ENCODE measurements around the gene ANKRD62.

ANKRD62 gene

DNA sequence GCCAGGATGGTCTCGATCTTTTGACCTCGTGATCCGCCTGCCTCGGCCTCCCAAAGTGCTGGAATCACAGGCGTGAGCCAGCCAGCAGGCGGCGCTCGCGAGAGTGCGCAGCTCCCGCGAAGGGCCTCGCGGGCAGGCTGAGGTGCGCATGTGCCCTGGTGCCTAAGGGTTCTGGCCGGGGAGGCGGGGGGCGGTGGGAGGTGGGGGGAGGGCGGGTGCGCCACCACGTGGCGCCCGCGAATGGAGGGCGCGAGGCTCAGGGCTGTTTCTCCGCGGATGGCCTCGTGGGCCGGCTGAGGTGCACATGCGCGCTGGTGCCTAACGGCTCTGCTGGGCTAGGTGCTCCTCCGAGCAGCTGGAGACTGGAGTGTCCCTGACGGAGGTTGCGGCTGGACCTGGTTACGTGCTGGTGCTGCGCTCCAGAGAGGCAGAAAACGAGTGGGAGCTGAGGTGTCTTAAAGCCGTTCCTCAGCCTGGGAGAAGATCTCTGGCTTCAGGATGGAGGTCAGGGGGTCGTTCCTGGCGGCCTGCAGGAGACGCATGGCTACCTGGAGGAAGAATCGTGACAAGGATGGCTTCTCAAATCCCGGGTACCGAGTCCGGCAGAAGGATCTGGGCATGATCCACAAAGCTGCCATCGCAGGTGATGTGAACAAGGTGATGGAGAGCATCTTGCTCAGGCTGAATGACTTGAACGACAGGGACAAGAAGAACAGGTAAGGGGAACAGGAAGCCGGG lies at the start of gene ANKRD62:
Gene ANKRD62, plus strand, starts transcription at position 324 of the 738 bp plus-strand sequence. Its CDS starts 175 bp downstream, at position 499.
- no peak for DNase-seq (ENCODE audit: low spot score)

DNA sequence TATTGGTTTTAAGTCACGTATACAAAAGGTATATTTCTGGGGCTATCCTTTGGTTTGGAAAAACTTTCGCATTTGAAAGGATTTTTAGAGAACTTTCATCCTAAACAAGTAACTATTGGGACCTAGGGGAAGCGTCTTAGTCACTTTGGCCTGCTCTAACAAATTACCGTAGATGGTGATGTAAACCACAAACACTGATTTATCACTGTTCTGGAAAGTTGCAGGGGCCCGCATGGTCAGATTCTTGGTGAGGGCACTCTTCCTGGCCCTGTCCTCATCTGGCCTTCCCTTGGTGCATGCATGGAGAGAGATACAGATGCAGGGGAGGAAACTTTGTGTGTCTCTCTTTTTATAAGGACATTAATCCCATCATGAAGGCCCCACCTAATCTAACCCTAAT lies 49.1 kb upstream of the ANKRD62 start:
- DNase-seq (ENCODE audit: low spot score): no peak

DNA sequence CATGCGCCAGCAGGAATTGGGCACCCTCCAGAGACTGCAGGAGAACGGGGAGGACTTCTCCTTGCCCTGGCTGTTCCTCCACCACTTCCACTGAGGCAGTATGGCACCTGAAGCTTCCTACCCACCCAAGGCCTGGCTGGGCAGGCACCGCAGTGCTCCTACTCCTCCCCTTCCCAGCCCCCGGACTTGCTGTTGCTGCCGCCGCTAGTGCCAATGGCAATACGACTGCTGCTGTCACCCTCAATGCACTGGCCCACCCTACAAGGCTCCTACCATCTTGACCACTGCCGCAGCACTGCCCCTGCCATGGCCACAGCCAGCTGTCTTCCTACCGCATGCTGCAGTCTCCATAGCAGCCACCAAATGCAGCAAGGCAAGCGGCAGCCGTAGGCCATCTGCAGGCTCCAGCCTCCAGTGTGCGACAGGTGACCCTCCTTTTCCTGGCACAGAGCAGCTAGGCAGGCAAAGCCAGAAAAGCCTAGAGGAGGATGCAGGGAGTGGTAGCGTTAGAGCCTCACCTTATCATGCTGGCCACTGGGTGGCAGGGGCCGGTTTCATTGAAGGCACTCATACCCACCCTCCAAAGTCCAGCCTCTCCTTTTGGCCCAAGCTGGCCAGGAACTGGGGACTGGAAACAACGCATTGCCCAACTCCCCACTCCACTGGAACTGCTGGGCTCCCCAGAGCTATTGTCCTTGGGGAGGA lies 47.4 kb upstream of the ANKRD62 start:
- DNase-seq (ENCODE audit: low spot score): no peak

DNA sequence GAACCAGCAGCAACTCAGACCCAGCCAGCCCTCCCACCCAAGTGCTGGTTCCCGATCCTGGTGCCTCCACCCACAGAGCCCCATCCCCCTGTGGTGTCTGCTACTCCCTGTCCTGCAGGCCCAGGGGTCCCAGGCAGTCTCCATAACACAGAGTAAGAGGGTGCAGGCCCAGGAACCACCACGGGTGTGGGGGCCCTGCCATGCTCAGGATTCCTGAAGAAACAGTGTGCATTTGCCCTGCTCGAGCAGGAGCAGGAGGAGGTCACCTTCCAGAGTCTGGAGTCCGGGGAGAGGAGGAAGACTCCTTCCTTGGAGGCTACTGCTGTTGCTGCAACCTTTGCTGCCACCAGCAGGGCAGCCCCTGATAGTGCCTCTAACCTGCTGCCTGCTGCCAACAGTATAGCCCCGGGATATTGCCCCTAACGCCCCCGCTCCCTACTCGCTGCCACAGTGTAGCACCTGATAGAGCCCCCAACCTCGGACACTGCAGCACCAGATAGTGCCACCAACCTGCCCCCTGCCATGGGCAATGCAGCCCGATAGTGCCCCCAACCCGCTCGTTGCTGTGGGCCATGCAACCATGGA lies 46.8 kb upstream of the ANKRD62 start:
- DNase-seq (ENCODE audit: low spot score): no peak

DNA sequence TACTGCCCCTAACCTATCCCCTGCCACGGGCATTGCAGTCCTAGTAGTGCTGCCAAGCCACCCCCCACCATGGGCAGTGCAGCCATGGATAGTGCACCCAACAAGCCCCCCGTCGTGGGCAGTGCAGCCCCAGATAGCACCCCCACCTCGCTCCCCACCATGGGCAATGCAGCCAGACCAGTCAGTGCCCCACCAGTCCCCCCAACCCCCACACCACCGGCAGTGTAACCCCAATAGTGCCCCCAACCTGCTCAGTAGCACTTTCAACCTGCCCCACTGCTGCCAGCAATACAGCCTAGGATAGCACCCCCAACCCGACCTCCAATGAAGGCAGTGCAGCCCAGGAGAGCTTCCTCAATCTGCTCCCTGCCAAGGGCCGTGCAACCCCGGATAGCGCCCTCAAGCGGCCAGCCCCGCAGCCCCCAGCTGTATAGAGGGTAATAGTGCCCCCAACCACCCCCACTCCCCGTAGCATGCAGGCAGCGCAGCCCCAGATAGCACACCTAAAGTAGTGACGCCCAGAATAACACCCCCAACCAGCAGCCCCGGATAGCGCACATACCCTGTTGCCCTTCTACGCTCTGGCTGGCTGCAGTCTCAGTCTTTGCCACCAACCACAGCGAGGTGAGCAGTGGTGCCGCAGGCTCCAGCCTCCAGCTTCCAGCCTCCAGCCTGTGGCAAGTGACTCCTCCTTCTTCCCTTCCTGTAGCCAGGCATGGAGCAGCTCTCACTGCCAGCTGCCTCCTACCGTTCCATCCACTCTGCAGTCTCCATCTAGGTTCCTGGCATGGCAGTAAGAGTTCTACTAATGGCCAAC lies 45.4 kb upstream of the ANKRD62 start:
- DNase-seq (ENCODE audit: low spot score): no peak

DNA sequence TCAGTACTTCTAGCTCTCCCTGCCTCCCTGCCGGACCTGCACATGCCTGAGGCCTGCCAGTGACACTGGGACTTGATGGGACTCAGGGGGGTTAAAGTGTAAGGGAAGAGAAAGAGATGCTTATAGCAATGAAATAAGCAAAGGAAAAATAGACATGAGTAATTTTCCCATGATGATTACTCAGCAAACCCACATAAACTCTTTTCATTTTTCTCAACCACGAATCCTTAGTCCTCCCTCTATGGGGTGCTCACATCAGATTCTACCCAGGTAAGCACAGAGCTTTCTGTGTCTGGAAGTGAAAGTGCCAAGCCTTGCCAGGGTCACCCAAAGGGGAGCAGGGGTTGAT lies 44.8 kb upstream of the ANKRD62 start:
- DNase-seq (ENCODE audit: low spot score): no peak

DNA sequence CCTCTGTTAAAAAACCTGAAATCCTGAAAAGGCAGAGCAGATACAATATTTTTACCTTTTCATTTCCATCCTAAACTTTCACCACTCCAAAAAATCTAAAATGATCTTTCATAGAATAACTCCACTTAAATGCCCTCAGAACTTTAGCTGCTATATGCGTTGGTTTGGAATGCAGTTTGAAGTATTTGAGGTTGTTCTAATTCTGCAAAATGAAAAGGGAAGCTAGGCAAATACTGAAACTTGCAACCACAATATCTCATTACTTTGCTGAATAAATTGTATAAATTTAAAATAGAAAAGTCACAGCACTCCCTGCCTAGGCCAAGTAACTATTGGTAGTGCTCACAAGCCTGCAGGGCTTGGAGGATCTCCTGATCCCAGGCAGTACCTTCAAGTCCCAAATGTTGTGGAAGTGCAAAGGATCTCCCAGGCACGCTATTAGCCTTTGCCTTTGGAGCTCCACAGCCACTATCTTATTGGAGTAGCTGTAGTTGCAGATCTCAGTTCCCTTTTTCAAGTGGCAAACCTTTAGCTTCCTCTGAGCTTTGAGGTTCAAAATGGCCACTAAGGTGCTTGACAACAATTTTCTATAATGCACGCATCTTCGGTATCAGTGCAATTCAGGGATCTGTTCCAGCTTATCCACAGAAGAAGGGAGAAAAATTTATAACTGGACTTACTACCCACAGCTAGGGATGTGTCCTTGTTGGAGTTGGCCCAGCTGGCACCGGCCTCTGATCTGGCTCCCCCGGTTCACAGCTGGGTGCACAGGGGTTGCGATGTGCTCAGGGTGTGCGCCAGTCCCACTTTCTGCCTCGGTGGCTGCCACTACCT lies 43.4 kb upstream of the ANKRD62 start:
- DNase-seq (ENCODE audit: low spot score): no peak

DNA sequence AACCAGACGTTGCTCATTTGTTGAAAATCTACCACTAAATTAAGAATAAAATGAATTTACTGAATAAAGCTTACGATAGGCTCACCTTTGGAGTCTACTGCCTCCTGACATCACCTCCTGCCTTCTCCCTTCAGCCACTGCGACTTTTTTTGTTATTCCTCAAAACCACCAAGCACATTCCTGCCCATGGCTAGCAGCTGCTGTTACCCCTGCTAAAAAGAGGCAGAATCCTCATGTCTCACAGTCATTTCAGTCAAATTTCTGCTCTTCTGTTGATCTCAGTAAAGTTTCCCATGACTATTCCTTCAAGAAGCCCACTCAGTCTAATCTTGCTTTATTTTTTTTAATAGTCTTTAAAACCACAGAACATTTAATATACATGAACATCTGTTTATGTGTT lies 40.8 kb upstream of the ANKRD62 start:
- DNase-seq (ENCODE audit: low spot score): no peak

DNA sequence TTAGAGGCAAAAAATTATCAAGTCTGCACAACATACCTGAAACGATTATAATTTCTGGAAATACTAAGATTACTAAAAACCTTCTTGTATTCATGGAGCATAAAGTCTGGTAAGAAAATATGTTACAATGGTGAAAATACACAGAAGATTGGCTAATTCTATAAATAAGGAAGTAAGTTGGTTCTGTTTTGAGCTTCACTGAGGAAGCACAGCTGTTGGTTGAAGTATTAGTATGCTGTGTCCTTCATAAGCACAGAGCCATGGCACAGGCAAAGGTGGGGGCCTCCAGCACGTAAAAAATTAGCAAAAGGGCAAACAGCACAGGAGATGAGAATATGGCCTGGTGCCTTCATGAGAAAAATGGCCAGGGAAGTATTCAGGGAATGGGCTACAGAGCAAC lies 40.4 kb upstream of the ANKRD62 start:
- no peak for DNase-seq (ENCODE audit: low spot score)

DNA sequence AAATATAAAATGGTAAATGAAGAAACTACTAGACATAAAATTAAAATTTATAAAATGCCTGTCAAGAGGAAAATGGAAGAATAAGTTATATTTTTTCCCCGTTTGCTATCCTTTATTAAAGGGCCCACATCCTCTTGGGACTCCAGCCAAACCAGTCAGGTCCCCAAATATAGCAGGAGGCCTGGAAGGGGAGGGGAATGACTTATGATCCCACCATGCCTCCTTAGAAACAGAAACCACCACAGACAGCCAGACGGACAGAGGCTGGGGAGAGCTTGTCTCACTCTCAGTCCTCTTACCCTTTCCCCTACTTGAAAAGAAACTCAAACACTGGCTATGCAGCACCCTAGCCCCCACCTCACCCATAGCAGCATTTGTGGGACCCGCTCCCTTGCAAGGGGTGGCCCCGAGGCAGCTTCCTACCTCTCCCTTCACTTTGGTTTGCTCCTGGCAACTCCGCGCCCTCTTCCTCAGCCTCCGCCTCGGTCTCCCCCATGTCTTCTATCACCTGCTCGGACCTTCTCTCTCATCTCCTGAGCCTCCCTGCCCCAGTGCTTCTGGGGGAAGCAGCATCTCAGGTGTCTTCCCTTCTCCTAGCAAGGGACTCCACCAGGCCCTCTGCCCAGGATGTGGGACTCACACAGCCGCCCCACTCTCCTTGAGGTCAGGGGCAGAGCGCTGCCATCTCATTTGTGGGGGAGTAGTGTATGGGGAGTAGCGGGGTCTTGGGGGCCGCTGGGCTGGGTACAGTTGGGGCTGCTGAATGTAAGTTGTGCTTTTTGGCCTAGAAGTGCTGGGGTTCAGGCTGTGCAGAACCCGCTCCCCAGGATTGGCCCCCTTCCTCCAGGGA lies 37.4 kb upstream of the ANKRD62 start:
- no peak for DNase-seq (ENCODE audit: low spot score)

DNA sequence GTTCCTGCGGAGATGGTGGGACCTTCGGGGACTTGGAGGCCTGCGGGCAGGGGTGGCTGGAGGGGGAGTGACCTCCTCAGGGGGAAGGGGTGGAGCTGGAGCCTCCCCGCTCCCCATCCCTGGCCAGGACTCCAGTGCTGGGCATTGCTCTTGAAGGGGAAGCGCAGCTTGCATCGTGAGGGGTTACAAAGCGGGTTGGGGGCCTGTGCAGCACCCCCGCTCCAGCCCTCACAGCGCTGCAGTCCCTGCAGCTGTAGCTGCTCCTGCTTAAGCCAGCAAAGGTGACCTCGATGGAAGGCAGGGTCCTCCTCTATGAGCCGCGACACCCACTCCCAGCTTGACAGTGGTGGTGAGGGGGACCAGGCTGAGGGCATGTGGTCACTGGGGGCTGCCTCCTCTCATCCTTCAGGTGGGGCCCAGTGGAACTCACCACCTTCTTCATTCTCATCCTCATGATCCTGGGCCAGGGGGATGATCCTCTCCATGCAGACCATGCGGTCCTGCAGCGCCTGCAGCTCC lies 36.7 kb upstream of the ANKRD62 start:
- DNase-seq (ENCODE audit: low spot score): no peak

DNA sequence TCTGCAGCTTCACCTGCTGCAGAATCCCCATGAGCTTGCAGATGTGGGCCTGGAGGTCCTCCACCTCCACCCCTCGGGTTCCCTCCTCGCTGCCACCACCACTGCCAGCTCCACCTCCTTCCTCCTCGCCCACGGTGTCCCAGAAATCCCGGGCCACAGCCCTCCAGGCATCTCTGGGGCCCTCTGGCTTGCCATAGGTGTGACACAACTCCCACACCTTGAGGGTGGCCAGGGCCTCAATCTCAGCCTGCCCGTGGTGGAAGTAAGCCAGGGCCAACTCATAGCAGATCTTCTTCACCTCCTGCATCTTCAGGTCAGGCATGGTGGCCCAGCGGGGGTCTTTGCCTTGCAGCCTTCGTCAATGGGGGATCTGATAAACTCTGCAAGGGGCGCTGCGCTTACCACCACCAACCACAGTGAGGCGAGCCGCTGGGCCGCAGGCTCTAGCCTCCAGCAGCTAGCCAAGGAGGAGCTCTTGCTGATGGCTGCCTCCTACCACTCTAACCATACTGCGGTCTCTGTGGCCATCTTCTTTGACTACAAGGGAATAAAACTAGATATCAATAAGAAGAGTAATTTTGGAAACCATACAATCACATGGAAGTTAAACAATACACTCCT lies 36.1 kb upstream of the ANKRD62 start:
- no peak for DNase-seq (ENCODE audit: low spot score)

DNA sequence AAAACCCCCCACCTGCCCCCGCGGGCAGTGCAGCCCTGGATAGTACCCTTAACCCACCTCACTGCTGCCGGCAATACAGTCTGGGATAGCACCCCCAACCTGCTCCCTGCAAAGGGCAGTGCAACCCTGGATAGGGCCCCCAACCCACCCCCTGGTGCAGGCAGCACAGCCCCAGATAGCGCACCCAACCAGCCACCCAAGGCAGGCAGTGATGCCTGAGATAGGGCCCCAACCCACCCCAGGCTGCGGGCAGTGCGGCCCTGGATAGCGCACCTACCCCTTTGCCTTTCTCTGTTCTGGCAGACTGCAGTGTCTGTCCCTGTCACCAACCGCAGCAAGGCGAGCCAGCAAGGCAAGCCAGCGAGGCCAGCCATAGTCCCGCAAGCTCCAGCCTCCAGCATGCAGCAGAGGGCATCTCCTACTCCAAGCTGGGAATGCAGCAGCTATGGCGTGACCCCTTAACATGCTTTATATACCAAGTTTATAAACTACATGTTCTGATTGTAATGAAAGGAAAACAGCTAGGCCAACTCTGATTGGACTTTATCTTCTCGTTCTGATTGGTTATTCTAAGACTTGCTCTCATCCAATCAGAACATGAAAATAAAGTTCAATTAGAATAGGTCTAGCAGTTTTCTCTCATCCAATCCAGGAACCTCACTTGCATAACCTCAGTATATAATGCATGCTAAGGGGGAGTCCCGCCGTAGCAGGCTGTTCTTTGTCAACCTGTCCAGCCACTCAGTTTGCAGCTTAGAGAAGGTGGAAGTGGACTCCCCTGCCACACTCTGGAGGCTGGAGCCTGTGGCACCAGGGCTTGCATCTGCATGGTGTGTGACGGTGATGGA lies 34.1 kb upstream of the ANKRD62 start:
- DNase-seq (ENCODE audit: low spot score): no peak

DNA sequence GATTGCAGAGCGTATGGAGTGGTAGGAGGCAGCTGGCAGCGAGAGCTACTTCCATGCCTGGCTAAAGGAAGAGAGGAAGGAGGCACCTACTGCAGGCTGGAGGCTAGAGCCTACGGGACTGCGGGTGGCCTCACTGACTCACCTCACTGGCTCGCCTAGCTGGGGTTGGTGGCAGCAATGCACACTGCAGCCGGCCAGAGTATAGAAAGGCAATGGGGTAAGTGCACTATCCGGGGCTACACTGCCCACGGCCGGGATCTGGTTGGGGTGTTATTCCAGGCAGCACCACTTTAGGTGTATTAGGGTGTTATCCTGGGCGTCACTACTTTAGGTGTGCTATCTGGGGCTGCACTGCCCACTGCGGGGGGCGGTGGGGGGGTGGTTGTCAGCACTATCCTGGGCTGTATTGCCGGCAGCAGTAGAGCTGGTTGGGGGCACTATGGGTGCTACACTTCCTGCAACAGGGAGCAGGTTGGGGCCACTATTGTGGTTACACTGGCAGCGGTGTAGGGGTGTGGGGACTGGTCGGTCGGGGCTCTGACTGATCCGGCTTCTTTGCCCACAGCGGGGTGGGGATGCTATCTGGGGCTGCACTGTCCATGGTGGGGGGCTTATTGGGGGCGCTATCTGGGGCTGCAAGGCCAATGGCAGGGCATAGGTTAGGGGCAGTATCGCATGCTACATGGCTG lies 33.3 kb upstream of the ANKRD62 start:
- DNase-seq (ENCODE audit: low spot score): no peak

DNA sequence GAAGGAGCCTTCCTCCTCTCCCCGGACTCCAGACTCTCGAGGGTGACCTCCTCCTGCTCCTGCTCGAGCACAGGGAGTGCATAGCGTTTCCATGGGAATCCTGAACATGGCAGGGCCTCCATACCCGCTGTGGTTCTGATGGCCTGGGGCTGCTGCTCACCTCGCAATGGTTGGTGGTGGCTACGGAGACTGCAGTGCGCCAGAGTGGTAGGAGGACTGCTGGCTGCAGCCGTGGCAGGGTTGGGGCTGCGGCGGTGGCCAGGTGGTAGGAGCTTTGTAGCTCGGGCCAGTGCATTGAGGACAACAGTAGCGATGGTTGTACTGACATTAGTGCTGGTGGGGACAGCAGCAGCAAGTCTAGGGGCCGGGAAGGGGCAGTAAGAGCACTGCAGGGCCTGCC lies 32.0 kb upstream of the ANKRD62 start:
- DNase-seq (ENCODE audit: low spot score): no peak

DNA sequence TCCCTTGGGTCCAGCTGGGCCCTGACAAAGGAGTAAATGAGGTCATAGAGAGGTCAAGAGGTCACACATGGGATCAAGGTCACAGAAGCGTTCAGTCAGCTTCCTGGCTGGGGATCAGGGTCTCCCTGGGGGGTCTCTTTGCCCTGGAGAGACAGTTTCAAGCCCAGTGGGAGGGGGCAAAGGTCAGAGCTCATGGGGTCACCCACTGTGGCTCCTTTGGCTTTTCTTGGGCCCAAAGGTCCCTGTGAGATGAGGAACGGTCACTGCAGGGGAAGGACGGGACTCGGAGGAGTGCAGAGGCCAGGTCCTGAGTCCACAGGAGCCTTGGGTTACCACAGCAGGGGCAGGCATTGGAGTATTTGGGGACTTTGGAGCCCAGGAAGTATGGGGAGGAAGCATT lies 30.7 kb upstream of the ANKRD62 start:
- no peak for DNase-seq (ENCODE audit: low spot score)

DNA sequence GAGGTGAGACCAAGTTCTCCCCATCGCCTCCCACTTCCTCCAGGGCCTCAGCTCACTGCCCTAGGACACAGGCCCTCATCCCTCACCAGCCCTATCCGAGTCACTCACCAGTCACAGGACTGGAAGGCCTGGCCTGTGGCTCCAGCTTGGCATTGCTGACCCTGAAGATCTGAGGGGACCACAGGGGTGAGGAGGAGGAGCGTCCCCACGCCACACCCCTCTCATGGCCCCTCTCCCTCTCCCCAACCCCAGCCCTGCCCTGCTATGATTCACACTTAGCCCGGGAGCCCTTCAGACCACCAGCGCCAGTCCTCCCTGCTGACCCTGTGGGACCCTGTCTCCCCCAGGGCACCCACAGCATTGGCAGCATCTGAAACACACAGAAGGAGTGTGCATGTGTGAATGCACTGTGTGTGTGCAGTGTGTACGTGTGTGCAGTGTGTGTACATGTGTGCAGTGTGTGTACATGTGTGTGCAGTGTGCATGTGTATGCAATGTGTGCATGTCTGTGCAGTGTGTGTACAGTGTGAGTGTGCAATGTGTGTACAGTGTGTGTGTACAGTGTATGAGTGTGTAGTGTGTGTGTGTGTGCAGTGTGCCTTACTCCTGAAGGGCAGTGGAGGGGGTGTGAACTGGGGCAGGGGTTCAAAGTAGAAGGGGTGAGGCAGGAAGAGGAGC lies 29.4 kb upstream of the ANKRD62 start:
- DNase-seq (ENCODE audit: low spot score): no peak

DNA sequence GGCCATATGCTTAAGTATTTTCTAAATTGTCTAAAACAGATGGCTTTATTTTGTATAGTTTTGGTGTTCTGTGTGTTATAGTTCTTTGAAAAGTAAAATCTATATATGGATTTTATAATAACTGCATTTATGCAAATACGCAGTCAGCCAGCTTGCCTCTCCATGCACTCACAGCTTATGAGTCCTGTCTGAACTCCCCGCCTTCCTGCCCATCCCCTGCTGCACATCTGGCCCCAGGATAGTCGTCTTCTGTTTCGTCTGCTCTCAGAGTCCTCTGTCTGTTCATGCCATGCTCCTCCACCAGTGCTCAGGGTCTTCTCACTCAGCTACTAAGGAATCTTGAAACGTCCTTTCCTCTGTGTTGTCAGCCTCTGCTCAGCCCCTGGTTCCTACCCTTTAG lies 28.2 kb upstream of the ANKRD62 start:
- no peak for DNase-seq (ENCODE audit: low spot score)
